Measurements from ENCODE around the gene TEF. TPM values are rescaled to one million over a fixed set of nuclear protein-coding genes. Genes with fewer than 3 reads are reported as not detected.

The TEF gene
- total and polyA plus RNA-seq, 9 of the 15 experiments (the other 6 are each of a cell fraction or from before 2014, with no cell fraction given) = 0.04 to 3.1 (median 1.2) TPM

GRCh38 chr22:41448189-41448808, 66.6 kb downstream of the TEF start (continued):
- TF ChIP-seq AFF1 (IDR thresholded peaks at IDR 0.05; ENCODE audit: low read depth in 1 of 2, partially characterized antibody in 2 of 2) (peak; percentile 14 to 63), JUNB (CRISPR knock-in tag; conservative IDR thresholded peaks at IDR 0.05) (no peak), CEBPZ (IDR thresholded peaks at IDR 0.05; ENCODE audit: borderline replicate concordance, low read depth, low read length) (no peak), TBP (optimal IDR thresholded peaks at IDR 0.05; ENCODE audit: low read depth, low read length) (peak; percentile 45), FOXK1 (CRISPR knock-in tag; IDR thresholded peaks at IDR 0.05; ENCODE audit: borderline replicate concordance) (0 out of 2 replicates have a peak, but pooled peaks have one; percentile 23), NELFE (IDR thresholded peaks at IDR 0.05; ENCODE audit: insufficient read depth, insufficient read length) (no peak), NCOA2 (IDR thresholded peaks at IDR 0.05; ENCODE audit: partially characterized antibody in 2 of 2) (no peak), CTBP1 (IDR thresholded peaks at IDR 0.05; ENCODE audit: borderline replicate concordance) (0 out of 2 replicates have a peak, but pooled peaks have one; percentile 8), ZBTB12 (CRISPR knock-in tag; IDR thresholded peaks at IDR 0.05) (0 out of 2 replicates have a peak, but pooled peaks have one; percentile 44), SUPT5H (IDR thresholded peaks at IDR 0.05) (peak; percentile 56), GABPB1 (CRISPR knock-in tag; IDR thresholded peaks at IDR 0.05) (peak; percentile 42; the same call in 1 of the 2 replicates), CXXC5 (CRISPR knock-in tag; IDR thresholded peaks at IDR 0.05) (peak; percentile 55), ZNF583 (CRISPR knock-in tag; IDR thresholded peaks at IDR 0.05) (no peak), ZBTB7A (IDR thresholded peaks at IDR 0.05; ENCODE audit: borderline replicate concordance, control insufficient read depth, low read depth, low read length) (peak; percentile 59; the same call in 1 of the 2 replicates), CREB1 (IDR thresholded peaks at IDR 0.05) (peak; percentile 84), CREB1 (CRISPR knock-in tag; IDR thresholded peaks at IDR 0.05) (peak; percentile 78), TAF9B (IDR thresholded peaks at IDR 0.05; ENCODE audit: partially characterized antibody) (peak; percentile 68)
